ENCODE data around the gene VIPR1.
A peak's percentile ranks its signal among the peaks of the same experiment; 100 is the strongest.

Gene VIPR1

DNA sequence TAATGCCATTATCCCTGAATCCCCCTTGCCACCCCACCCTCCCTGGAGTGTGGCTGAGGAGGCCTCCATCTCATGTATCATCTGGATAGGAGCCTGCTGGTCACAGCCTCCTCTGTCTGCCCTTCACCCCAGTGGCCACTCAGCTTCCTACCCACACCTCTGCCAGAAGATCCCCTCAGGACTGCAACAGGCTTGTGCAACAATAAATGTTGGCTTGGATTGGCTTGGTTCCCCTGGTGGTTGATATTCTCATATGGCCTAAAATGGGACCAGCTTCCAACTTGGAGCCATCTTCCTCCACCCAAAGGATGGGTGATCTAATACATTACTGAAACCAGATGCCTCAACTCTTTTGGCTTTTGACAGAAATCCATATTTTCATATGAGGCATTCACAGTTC is 34.9 kb downstream of the VIPR1 start:
- no peaks in the 10 kb centered on the region for H4K20me1 ChIP-seq (ENCODE audit: insufficient read depth, low read length)
- H3K79me2 ChIP-seq (ENCODE audit: low read length): no peaks in the 10 kb centered on the region
- no peaks in the 10 kb centered on the region for H3K36me3 ChIP-seq (replicated peaks; ENCODE audit: insufficient read depth, low read length)
- H3K27me3 ChIP-seq (replicated peaks; ENCODE audit: insufficient read depth, low read length): no peaks in the 10 kb centered on the region
- no peak overlapping the region for H3K9ac ChIP-seq (ENCODE audit: low read length)
- no peaks in the 10 kb centered on the region for H3K9me3 ChIP-seq (replicated peaks; ENCODE audit: insufficient read depth, low read length)
- no peak overlapping the region for H3K27ac ChIP-seq (ENCODE audit: low read length)
- H3K4me1 ChIP-seq (ENCODE audit: low read length): no peaks in the 10 kb centered on the region
- DNase-seq: no peak
- H3K4me3 ChIP-seq (ENCODE audit: low read length): no peak overlapping the region
- H2AFZ ChIP-seq (ENCODE audit: low read length): no peak overlapping the region
- no peaks in the 10 kb centered on the region for H3F3A ChIP-seq (ENCODE audit: insufficient read depth, low read length)
- H3K9me2 ChIP-seq (replicated peaks; ENCODE audit: insufficient read depth, low read length): no peaks in the 10 kb centered on the region
- TF ChIP-seq EZH2 (optimal IDR thresholded peaks at IDR 0.05; ENCODE audit: low read depth, low read length): no peak
- no peak for TF ChIP-seq EZH2phosphoT487 (IDR thresholded peaks at IDR 0.05; ENCODE audit: low read length)
- TF ChIP-seq, protein P1, sequence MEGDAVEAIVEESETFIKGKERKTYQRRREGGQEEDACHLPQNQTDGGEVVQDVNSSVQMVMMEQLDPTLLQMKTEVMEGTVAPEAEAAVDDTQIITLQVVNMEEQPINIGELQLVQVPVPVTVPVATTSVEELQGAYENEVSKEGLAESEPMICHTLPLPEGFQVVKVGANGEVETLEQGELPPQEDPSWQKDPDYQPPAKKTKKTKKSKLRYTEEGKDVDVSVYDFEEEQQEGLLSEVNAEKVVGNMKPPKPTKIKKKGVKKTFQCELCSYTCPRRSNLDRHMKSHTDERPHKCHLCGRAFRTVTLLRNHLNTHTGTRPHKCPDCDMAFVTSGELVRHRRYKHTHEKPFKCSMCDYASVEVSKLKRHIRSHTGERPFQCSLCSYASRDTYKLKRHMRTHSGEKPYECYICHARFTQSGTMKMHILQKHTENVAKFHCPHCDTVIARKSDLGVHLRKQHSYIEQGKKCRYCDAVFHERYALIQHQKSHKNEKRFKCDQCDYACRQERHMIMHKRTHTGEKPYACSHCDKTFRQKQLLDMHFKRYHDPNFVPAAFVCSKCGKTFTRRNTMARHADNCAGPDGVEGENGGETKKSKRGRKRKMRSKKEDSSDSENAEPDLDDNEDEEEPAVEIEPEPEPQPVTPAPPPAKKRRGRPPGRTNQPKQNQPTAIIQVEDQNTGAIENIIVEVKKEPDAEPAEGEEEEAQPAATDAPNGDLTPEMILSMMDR (IDR thresholded peaks at IDR 0.05; ENCODE audit: low read length): no peak
- H3K4me2 ChIP-seq (ENCODE audit: low read depth, low read length): no peak overlapping the region

DNA sequence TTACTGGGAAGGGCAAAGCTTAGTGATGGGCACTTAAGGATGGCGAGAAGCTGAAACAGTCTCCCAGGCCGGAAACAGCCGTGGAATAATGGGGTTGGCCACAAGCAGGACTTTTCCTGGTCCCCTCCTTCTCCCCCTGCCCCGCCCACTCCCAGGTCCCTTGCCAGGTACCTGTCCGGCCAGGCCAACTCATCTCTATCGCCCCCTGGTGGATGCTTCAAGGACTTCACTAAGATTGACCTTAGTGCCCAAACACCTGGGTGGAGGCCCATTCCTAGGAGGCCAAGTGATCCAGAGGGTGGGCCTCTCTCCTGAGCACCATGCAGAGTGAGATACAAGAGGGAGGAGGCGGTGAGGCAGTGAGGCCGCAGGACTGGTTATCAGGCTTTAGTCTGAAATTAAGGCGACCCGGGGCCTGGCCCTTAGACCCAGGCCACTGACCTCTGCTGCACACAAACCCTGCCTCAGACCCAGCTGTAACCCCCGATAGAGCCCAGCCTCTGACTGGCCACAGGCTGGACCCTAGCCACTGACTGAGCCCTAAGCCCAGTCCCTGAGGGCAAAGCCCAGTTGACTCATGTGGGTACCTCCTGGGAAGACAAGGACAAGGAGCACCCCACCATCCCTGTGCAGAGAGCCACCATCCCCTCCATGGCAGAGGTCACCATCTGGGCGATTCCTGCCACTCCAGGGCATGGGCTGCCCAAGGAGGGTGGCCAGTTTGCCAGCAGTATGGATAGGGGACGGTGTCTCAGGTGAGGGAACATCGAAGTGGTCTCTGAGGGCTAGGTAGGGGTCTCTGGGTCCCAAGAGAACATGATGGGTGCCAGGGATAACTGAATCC is 37.6 kb downstream of the VIPR1 start:
- Histone ChIP-seq H3K27me3 (replicated peaks; ENCODE audit: insufficient read depth, low read length) (no peaks in the 10 kb centered on the region), H3K4me1 (ENCODE audit: low read length) (no peaks in the 10 kb centered on the region), H3K9me2 (replicated peaks; ENCODE audit: insufficient read depth, low read length) (no peaks in the 10 kb centered on the region), H4K20me1 (ENCODE audit: insufficient read depth, low read length) (no peaks in the 10 kb centered on the region), H3K27ac (ENCODE audit: low read length) (no peak overlapping the region), H2AFZ (ENCODE audit: low read length) (no peak overlapping the region), H3K4me3 (ENCODE audit: low read length) (no peak overlapping the region), H3K4me2 (ENCODE audit: low read depth, low read length) (no peak overlapping the region), H3K79me2 (ENCODE audit: low read length) (no peaks in the 10 kb centered on the region), H3F3A (ENCODE audit: insufficient read depth, low read length) (no peaks in the 10 kb centered on the region), H3K9ac (ENCODE audit: low read length) (no peak overlapping the region), H3K9me3 (replicated peaks; ENCODE audit: insufficient read depth, low read length) (no peaks in the 10 kb centered on the region), H3K36me3 (replicated peaks; ENCODE audit: insufficient read depth, low read length) (no peaks in the 10 kb centered on the region)
- peak; percentile 67 for DNase-seq
- TF ChIP-seq, protein P1 (IDR thresholded peaks at IDR 0.05; ENCODE audit: low read length): peak; percentile 89
- no peak for TF ChIP-seq EZH2 (optimal IDR thresholded peaks at IDR 0.05; ENCODE audit: low read depth, low read length)

DNA sequence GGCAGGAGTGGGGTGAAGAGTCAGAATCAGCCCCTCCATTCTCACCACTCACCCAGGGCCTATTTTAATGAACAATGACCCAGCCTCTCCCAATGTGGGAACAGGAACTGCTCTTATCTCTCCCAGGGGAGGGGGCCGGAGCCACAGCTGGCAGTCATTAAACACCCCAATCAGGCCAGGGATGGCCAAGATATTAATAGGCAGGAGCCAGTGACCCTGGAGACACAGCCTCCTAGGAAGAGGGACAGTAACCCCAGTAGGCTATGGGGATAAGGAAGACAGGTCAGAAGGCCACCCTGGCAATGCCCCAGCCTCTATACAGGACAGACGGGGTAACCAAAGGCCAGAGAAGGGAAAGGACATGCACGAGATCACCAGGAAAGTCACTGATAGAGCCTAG is 38.6 kb downstream of the VIPR1 start:
- Histone ChIP-seq H3K9ac (ENCODE audit: low read length) (no peak overlapping the region), H3K9me2 (replicated peaks; ENCODE audit: insufficient read depth, low read length) (no peaks in the 10 kb centered on the region), H2AFZ (ENCODE audit: low read length) (no peak overlapping the region), H3K9me3 (replicated peaks; ENCODE audit: insufficient read depth, low read length) (no peaks in the 10 kb centered on the region), H3K4me2 (ENCODE audit: low read depth, low read length) (no peak overlapping the region), H4K20me1 (ENCODE audit: insufficient read depth, low read length) (no peaks in the 10 kb centered on the region), H3K4me1 (ENCODE audit: low read length) (no peaks in the 10 kb centered on the region), H3K27ac (ENCODE audit: low read length) (no peak overlapping the region), H3K79me2 (ENCODE audit: low read length) (no peaks in the 10 kb centered on the region), H3F3A (ENCODE audit: insufficient read depth, low read length) (no peaks in the 10 kb centered on the region), H3K4me3 (ENCODE audit: low read length) (no peak overlapping the region), H3K36me3 (replicated peaks; ENCODE audit: insufficient read depth, low read length) (no peaks in the 10 kb centered on the region), H3K27me3 (replicated peaks; ENCODE audit: insufficient read depth, low read length) (no peaks in the 10 kb centered on the region)
- DNase-seq: no peak
- TF ChIP-seq, protein P1 (IDR thresholded peaks at IDR 0.05; ENCODE audit: low read length): no peak
- TF ChIP-seq EZH2 (optimal IDR thresholded peaks at IDR 0.05; ENCODE audit: low read depth, low read length) (no peak), EZH2phosphoT487 (IDR thresholded peaks at IDR 0.05; ENCODE audit: low read length) (no peak)
